Activated CD4-positive, CD25-positive, alpha-beta regulatory T cell (primary cell): ENCODE measurements around the gene HEBP1.
A peak's percentile ranks its signal among the peaks of the same experiment; 100 is the strongest.

Experiments used
- DNase-seq, 4 experiments: peaks; one replicate each; lab custom pipeline; 2025; lab: John Stamatoyannopoulos, UW

HEBP1 gene

DNA sequence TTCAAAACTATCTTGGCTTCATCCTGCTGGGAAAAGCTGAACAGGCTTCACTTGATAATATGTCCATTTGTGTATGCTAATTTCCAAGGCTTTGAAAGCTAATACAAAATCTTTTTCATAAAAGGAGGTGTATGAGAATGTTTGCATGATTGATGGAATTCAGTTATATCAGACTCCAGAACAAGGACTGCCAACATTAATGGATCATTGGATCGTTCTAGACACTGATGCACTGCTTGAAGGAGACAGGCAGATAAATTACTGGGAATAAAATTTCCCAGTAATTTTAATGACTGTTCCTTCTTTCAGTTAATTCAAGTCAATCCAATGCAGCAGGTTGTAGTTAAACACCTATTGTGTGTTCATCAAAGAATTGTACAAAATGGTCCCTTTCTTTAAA, 48.6 kb downstream of the HEBP1 start:
- DNase-seq = no peak

- no peak for DNase-seq
Measured at GRCh38 chr12:12947902-12948301, 52.2 kb downstream of the HEBP1 start.

GRCh38 chr12:12946686-12947355, 53.2 kb downstream of the HEBP1 start:
- no peak for DNase-seq

DNA sequence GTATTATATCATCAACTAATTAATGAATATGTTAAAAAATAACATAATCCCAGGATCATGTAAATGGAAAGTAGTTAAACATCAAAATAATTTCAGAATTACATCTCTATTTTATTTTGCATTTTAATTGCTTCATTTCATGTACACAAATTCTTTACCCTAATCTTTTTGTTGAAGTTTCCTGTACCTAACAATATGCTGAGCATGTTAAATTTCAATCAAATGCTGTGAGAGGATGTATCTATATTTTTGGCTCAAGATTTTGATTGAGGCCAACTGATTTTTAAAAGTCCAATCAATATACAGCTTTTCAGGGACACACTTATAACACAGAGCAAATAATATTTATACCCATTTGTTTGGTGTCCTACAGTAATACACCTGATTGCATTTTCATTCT, 54.5 kb downstream of the HEBP1 start:
- DNase-seq = no peak

DNA sequence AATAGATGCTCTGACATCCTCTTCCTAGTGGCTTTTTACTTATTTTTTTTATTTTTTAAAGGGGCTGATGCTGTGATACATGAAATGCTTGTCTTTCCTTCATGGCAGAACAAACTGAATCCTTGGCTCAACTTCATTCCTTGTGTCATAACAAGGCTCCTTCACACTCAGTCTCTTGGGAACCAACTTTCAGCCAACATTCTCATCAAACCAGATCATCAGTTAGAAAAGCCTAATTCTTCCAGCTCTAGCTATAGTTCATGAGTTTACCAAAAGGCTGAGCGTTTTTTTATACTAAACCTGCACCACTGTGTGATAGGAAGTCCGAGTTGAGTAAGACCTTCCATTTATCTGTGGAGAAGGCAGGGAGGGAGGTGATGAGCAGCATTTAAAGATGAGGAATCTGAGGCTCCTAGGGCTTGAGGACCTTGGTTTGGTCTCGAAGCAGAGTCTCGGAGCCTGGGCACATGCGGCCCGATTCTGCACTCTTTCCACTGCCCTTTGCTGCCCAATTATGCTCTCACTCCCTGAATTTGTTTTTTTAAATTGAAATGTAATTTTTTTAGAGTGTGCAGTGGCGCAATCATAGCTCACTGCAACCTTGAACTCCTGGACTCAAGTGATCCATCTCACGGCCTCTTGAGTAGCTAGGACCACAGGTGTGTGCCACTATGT, 56.3 kb downstream of the HEBP1 start:
- DNase-seq = no peak

GRCh38 chr12:12941450-12942350, 58.4 kb downstream of the HEBP1 start:
- no peak for DNase-seq

DNA sequence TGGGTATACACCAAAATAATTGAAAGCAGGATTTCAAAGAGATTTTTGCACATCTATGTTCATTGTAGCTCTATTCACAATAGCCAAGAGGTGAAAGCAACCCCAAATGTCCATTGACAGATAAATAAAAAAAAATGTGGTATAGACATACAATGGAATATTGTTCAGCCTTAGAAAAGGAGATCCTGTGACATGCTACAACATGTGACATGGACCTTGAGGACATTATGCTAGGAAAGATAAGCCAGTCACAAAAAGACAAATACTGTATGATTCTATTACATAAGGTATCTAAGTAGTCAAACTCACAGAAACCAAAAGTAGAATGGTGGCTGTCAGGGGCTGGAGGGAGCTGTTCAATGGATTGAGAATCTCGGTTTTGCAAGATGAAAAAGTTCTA, 60.2 kb downstream of the HEBP1 start:
- DNase-seq = no peak

- DNase-seq = no peak
Measured at GRCh38 chr12:12938541-12938940, 61.5 kb downstream of the HEBP1 start.

GRCh38 chr12:12936983-12937491, 63.0 kb downstream of the HEBP1 start:
- DNase-seq = no peak

- DNase-seq = no peak
Measured at GRCh38 chr12:12934556-12934955, 65.5 kb downstream of the HEBP1 start.

GRCh38 chr12:12933742-12934141, 66.3 kb downstream of the HEBP1 start:
- no peak for DNase-seq

DNA sequence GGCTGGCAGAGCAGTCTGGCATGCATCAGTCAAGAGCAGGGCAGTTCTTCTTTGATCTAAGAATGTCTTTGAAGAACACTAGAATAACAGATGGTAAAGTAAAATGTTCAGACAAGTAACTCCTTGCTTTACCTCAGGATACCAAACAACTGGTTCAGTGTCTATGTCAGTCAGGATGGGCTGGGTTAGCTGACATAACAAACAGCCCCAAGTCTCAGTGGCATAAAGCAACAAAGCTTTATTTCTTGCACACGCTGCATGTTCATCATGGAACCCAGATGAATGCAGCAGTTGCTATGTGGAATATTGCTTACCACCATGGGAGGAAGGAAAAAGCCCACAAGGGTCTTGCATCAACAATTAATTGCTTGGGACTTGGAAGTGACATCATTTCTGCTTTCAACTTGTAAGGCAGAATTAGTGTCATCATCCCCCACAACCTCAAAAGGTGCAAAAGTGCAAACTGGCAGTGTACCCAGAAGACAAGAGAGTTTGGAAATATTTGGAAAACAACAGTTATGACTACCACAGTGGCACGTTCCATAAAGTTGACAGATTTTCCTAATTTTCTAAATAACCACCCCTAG, 69.3 kb downstream of the HEBP1 start:
- no peak for DNase-seq

DNA sequence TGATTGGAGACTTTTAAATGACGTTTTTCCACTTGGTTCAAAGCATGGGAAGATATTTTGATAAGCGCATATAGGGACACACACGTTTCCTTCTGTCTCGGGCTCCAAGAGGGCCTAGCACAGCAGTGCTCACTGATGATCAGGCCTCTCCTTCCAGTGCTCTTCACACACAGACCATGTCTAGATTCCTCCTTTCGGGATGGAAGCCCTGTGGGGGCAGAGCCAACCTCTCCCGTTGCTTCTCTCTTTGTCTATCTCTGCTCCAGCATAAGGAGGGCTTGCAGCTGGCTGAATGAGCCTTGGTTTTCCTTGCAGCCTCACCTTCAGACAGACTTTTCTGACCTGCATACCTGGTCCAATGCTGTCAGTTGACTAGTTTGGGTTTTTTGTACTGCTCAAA, 70.4 kb downstream of the HEBP1 start:
- no peak for DNase-seq

DNA sequence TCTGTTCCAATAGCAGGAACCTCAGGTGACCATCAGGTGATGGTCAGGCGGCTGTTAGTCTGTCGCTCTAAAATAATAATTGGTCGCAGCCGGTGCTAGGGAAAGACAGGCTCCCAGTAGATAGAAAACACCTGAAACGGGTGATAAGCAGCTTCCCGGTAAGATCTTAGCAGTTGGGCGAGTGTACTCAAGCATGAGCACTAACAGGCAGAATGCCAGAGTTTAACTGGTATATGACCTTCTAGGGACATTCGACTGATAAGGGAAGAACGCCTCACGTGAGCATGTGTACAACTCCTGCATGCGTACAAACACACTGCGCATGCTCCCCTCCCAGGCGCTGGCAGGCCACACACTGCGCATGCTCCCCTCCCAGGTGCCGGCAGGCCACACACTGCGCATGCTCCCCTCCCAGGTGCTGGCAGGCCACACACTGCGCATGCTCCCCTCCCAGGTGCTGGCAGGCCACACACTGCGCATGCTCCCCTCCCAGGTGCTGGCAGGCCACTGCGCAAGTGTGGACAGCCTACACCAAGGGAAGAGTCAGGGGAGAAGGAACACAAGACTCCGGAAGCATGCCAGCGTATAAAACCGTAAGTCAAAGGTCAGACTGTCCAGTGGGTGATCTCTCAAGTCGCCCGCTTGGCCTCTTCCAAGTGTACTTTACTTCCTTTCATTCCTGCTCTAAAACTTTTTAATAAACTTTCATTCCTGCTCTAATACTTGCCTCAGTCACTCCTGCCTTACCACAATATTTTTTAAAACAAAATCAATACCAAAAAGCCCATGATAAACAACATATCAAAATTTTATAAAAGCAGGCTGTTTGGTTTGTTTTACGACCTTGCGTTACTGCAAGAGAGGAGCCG, 72.6 kb downstream of the HEBP1 start:
- peak in 2 of 4 experiments; percentile 6 to 14 for DNase-seq

DNA sequence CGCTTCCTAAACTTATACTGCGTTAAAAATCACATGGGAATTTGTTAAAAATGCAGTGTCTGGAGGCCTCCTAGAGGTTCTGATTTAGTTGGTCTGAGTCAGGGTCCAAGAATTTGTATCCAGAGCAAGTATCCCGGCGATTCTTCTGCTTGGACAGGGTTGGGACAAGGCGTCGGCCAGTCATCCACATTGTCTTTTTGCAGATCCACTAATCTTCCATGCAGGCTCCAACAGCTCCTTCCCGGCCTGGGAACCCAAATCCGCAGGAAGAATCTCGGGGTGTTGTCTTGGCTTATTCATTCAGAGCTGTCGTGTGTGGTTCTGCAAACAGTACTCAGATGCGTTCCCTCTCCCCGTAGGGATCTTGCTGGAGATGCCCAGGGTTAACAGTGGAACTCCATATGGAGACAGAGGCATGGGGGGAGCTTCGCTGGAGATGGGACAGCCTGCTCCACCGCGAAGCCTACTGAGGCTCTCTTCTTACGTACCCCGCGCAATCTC, 73.4 kb downstream of the HEBP1 start:
- no peak for DNase-seq

- DNase-seq = no peak
Measured at GRCh38 chr12:12925388-12925787, 74.7 kb downstream of the HEBP1 start.
